KOPT-K1 (cell line): ENCODE measurements around the gene VPS33B.
"Not testable (repeated sequence)": the region's sequence is repeated elsewhere in the genome, so short reads cannot be mapped to it uniquely, and the experiment has no call there.

Experiments
- H3K27ac ChIP-seq: fragments of 200-600 bp; sonication (generic); 2 replicates; pipeline ENCODE4 v1.5.1; 2016; ENCODE audit warnings: antibody characterized with exemption, mild to moderate bottlenecking, low read depth, low read length; ENCODE audit not compliant: poor library complexity, severe bottlenecking
- H3K36me3 ChIP-seq: fragments of 200-600 bp; sonication (generic); 2 replicates; pipeline ENCODE4 v1.5.1; 2017; ENCODE audit warnings: antibody characterized with exemption, mild to moderate bottlenecking, low read length, moderate library complexity; ENCODE audit not compliant: insufficient read depth
- H3K9me3 ChIP-seq: fragments of 200-600 bp; sonication (generic); 2 replicates; pipeline ENCODE4 v1.5.1; 2017; ENCODE audit warnings: antibody characterized with exemption, low read length, mild to moderate bottlenecking; ENCODE audit not compliant: insufficient read depth, poor library complexity, severe bottlenecking

Gene VPS33B

GRCh38 chr15:91046056-91046455 is 23.7 kb upstream of the VPS33B start:
- not testable (repeated sequence) for H3K36me3 ChIP-seq, H3K9me3 ChIP-seq, H3K27ac ChIP-seq

GRCh38 chr15:91045065-91045464 is 22.7 kb upstream of the VPS33B start:
- Histone ChIP-seq H3K36me3 (no peaks in the 10 kb centered on the region), H3K9me3 (no peaks in the 10 kb centered on the region), H3K27ac (no peak overlapping the region)

GRCh38 chr15:91043202-91043874 is 20.9 kb upstream of the VPS33B start:
- Histone ChIP-seq H3K9me3 (no peaks in the 10 kb centered on the region), H3K27ac (no peak overlapping the region), H3K36me3 (no peaks in the 10 kb centered on the region)

- H3K27ac ChIP-seq: no peak overlapping the region
- H3K36me3 ChIP-seq: no peaks in the 10 kb centered on the region
- no peaks in the 10 kb centered on the region for H3K9me3 ChIP-seq
Observed at GRCh38 chr15:91040856-91041255, 18.5 kb upstream of the VPS33B start.

GRCh38 chr15:91039996-91040395 is 17.6 kb upstream of the VPS33B start:
- no peak overlapping the region for H3K27ac ChIP-seq
- H3K36me3 ChIP-seq: no peaks in the 10 kb centered on the region
- no peaks in the 10 kb centered on the region for H3K9me3 ChIP-seq

- H3K9me3 ChIP-seq: no peaks in the 10 kb centered on the region
- no peaks in the 10 kb centered on the region for H3K36me3 ChIP-seq
- no peak overlapping the region for H3K27ac ChIP-seq
Observed at GRCh38 chr15:91032919-91033803, 10.8 kb upstream of the VPS33B start.

GRCh38 chr15:91031796-91032195 is 9.4 kb upstream of the VPS33B start:
- Histone ChIP-seq H3K36me3 (no peaks in the 10 kb centered on the region), H3K9me3 (no peaks in the 10 kb centered on the region), H3K27ac (no peak overlapping the region)

- no peak overlapping the region for H3K27ac ChIP-seq
Observed at GRCh38 chr15:91027677-91028076, 5.3 kb upstream of the VPS33B start.

GRCh38 chr15:91023720-91024119 is 1.3 kb upstream of the VPS33B start:
- Histone ChIP-seq H3K9me3 (no peaks in the 10 kb centered on the region), H3K36me3 (no peaks in the 10 kb centered on the region), H3K27ac (no peak overlapping the region)

More at GRCh38 chr15:91027677-91028076, 5.3 kb upstream of the VPS33B start:
- Histone ChIP-seq H3K36me3 (no peaks in the 10 kb centered on the region), H3K9me3 (no peaks in the 10 kb centered on the region)

GRCh38 chr15:91022832-91023129 is 387 bp upstream of the VPS33B start:
- Histone ChIP-seq H3K27ac (peak overlapping the region; percentile 54), H3K9me3 (no peaks in the 10 kb centered on the region), H3K36me3 (0 out of 2 replicates have a peak, but pooled peaks cover 3% of the 10 kb centered on the region)

GRCh38 chr15:91021516-91022074 is 799 bp downstream of the VPS33B start:
- H3K27ac ChIP-seq: peak overlapping the region; percentile 54
- peaks cover 6% of the 10 kb centered on the region; the same call in 1 of the 2 replicates for H3K36me3 ChIP-seq
- no peaks in the 10 kb centered on the region for H3K9me3 ChIP-seq

GRCh38 chr15:91018158-91018557 is 4.2 kb downstream of the VPS33B start:
- H3K36me3 ChIP-seq: peaks cover 19% of the 10 kb centered on the region
- no peaks in the 10 kb centered on the region for H3K9me3 ChIP-seq

GRCh38 chr15:91017716-91018115 is 4.7 kb downstream of the VPS33B start:
- no peaks in the 10 kb centered on the region for H3K9me3 ChIP-seq
- no peak overlapping the region for H3K27ac ChIP-seq
- H3K36me3 ChIP-seq: peaks cover 24% of the 10 kb centered on the region

More at GRCh38 chr15:91018158-91018557, 4.2 kb downstream of the VPS33B start:
- no peak overlapping the region for H3K27ac ChIP-seq

- H3K27ac ChIP-seq, H3K9me3 ChIP-seq: not testable (repeated sequence)
- H3K36me3 ChIP-seq: peaks cover 56% of the 10 kb centered on the region
Observed at GRCh38 chr15:91013701-91014100, 8.7 kb downstream of the VPS33B start.

- no peaks in the 10 kb centered on the region for H3K9me3 ChIP-seq
- peaks cover 90% of the 10 kb centered on the region for H3K36me3 ChIP-seq
- no peak overlapping the region for H3K27ac ChIP-seq
Observed at GRCh38 chr15:91007266-91007665, 15.1 kb downstream of the VPS33B start.
